ENCODE data around the gene BBS9.

- TF ChIP-seq, protein P1, sequence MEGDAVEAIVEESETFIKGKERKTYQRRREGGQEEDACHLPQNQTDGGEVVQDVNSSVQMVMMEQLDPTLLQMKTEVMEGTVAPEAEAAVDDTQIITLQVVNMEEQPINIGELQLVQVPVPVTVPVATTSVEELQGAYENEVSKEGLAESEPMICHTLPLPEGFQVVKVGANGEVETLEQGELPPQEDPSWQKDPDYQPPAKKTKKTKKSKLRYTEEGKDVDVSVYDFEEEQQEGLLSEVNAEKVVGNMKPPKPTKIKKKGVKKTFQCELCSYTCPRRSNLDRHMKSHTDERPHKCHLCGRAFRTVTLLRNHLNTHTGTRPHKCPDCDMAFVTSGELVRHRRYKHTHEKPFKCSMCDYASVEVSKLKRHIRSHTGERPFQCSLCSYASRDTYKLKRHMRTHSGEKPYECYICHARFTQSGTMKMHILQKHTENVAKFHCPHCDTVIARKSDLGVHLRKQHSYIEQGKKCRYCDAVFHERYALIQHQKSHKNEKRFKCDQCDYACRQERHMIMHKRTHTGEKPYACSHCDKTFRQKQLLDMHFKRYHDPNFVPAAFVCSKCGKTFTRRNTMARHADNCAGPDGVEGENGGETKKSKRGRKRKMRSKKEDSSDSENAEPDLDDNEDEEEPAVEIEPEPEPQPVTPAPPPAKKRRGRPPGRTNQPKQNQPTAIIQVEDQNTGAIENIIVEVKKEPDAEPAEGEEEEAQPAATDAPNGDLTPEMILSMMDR (IDR thresholded peaks at IDR 0.05): no peak
- no peak for TF ChIP-seq POLR2A (IDR thresholded peaks at IDR 0.05)
Measured at GRCh38 chr7:33614357-33615117, 485.2 kb downstream of the BBS9 start.

All from gastroesophageal sphincter (tissue), 3 donors.